ENCODE measurements around the gene ITCH.
A peak's percentile ranks its signal among the peaks of the same experiment; 100 is the strongest.
"Not testable (repeated sequence)": the region's sequence is repeated elsewhere in the genome, so short reads cannot be mapped to it uniquely, and the experiment has no call there.

ITCH gene

GRCh38 chr20:34385464-34385863 is 22.4 kb downstream of the ITCH start:
- DNase-seq: peak; percentile 44

GRCh38 chr20:34388000-34388399 is 24.9 kb downstream of the ITCH start:
- no peak for DNase-seq

- DNase-seq: no peak
These were observed 25.6 kb downstream of the ITCH start for GRCh38 chr20:34388678-34389077.

DNA sequence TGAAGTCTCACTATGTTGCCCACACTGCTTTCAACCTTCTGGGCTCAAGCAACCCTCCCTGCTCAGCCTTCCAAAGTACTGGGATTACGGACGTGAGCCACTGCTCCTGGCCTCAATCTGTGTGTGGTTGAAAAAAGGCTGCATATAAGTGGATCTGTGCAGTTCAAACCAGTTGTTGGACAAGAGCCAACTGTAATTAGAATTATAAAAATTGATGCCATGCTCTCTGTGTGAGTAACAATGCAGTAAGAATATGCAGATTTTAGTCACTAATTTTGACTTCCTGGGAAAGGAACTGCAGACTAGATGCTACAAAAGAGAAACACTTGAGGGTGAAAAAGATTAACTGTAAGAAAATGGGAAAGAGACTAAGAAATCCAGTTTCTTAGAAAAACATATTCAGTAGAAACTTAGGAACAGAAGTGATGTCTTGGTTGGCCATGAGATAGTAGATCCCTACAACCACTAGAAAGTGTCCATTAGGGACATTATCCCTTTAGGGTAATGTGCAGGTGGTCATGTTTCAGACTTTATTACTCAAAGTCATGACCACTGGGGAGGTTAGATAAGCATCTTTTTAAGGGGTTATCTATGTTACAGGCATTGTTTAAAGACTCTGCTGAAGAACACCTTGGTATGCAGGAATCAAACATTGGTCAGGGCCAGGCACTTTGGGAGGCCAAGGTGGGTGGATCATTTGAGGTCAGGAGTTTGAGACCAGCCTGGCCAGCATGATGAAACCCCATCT is 26.3 kb downstream of the ITCH start:
- DNase-seq: no peak

GRCh38 chr20:34389954-34390555 is 27.0 kb downstream of the ITCH start:
- no peak for DNase-seq

- no peak for DNase-seq
These were observed 33.3 kb downstream of the ITCH start for GRCh38 chr20:34396408-34396807.

DNA sequence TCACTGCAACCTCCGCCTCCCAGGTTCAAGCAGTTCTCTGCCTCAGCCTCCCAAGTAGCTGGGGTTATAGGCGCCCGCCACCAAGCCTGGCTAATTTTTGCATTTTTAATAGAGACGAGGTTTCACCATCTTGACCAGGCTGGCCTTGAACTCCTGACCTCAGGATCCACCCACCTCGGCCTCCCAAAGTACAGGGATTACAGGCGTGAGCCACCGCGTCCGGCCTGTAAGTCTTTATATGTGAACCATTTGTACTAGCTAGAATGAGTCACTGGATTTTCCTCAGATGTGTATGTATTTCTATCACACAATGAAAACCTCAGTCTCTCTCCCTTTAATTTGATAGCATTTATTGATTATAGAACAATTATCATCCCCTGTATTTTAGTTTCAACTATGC is 34.0 kb downstream of the ITCH start:
- DNase-seq: no peak

DNA sequence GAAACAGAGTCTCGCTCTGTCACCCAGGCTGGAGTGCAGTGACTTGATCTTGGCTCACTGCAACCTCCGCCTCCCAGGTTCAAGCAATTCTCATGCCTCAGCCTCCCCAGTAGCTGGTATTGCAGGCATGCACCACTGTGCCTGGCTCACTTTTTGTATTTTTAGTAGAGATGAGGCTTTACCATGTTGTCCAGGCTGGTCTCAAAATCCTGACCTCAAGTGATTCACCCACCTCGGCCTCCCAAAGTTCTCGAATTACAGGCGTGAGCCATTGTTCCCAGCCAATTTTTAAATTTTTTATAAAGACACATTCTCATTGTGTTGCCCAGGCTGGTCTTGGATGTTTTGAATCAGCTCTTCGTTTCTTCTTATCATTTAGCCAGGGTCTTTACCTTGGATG is 37.7 kb downstream of the ITCH start:
- not testable (repeated sequence) for DNase-seq

GRCh38 chr20:34401741-34402455 is 38.8 kb downstream of the ITCH start:
- no peak for DNase-seq

DNA sequence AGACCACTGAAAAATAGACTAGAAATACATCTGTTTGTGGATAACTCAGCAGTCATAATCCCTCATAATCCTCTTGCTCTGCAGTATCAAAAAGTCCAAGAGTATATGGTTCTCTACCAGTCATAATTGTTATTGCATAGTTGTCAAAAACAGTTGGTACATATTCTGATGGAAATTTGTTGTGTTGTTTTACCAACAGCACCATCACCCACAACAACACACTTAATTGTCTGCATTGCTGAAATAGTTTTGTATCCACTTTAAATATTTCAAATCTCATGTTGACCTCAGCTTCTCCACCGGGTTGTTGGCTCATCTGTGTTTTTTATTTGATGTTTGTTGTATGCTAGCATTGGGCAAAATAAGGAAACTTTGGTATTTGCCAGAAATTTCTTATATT is 39.4 kb downstream of the ITCH start:
- no peak for DNase-seq

DNA sequence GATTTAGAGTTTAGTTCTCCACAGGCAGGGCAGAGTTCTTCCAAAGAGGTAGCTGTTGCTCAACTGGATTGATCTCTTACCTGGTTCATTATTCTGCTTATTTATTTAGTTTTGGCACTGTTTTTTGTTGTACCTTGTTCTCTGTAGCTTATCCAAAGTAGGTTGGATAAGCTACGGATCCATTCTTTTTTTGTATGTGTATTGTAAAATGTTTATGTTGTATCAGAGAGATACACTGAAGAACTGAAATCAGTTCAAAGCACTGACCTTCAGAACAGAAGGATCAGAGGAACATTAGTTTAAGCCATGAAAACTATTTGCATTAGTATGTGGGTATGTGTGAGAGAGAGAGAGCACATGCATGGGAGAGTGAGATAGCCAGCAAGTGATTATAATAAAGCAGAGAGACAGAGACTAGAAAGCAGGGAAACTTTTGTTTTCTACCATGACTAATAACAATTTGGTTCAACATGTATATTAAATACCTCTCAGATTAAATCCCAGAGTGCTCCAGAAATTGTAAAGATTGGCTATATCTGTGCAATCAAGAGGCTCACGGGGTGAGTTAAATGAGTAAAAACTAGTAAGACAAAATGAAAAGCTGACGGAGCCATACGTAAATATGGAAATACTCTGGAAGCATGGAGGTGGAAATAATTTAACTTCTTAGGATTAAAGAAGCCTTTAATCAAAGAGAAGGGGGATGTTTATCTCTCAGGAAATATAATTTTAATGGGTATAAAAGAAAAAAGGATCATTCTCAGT is 40.2 kb downstream of the ITCH start:
- no peak for DNase-seq

- no peak for DNase-seq
These were observed 40.8 kb downstream of the ITCH start for GRCh38 chr20:34403908-34404307.

GRCh38 chr20:34404803-34405202 is 41.7 kb downstream of the ITCH start:
- DNase-seq: no peak

GRCh38 chr20:34405247-34405651 is 42.2 kb downstream of the ITCH start:
- DNase-seq: not testable (repeated sequence)

- DNase-seq: not testable (repeated sequence)
These were observed 42.9 kb downstream of the ITCH start for GRCh38 chr20:34405942-34406341.

GRCh38 chr20:34407962-34408474 is 44.9 kb downstream of the ITCH start:
- no peak for DNase-seq

DNA sequence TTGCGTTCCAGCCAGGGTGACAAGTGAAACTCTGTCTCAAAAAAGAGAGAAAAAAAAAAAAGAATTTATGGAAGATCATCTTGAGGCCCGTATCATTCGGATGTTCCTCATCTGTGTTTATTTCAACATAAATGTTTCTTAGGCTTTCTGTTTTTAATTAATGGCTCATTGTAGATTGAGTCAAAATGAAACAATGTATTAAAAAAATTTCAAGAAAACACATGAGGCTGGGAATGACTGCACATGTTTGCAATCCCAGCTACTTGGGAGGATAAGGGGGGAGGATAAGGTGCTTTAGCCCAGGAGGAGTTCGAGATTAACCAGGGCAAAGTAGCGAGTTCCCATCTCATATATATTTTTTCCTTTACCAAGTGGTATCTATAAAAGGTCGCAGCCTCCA is 47.3 kb downstream of the ITCH start:
- DNase-seq: no peak

DNA sequence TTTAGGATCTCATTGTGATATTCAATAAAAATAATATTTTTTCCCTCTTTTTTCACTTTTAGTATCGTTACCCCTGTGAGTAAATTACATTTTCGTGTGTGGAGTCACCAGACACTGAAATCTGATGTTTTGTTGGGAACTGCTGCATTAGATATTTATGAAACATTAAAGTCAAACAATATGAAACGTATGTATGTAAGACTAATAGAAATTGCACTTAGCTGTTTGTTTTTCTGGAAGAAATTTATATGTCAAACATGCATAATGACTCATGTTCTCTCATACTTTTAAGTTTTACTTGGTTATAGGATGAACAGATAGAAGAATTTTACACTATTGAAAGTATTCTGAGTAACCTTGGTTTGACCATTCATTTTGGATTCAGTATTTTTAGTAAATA is 49.4 kb downstream of the ITCH start:
- no peak for DNase-seq

DNA sequence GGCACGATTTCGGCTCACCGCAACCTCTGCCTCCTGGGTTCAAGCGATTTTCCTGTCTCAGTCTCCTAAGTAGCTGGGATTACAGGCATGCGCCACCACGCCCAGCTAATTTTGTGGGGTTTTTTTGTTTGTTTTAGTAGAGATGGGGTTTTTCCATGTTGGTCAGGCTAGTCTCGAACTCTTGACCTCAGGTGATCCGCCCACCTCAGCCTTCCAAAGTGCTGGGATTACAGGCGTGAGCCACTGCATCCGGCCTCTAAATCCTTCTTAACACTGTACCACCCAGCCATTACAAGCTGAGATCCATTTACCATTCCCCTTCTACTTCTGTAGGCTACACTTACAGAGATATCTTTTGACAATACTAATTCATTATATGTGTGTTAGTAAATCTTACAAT is 51.5 kb downstream of the ITCH start:
- DNase-seq: not testable (repeated sequence)

- DNase-seq: peak; percentile 29
These were observed 52.0 kb downstream of the ITCH start for GRCh38 chr20:34415079-34415478.

DNA sequence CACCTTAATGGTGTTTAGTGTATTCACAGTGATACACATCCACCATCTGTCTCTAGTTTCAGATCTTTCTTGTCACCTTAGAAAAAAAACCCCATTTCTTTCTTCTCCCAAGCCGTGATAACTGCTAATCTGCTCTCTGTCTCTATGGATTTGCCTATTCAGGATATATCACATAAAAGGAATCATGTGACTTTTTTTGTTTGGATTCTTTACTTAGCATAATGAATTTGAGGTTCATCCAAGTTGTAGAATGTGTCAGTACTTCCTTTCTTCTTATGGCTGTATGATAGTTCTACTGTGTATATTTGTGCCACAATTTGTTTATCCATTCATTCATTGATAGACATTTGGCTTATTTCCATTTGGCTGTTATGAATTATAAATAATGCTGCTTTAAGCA is 57.1 kb downstream of the ITCH start:
- DNase-seq: no peak

DNA sequence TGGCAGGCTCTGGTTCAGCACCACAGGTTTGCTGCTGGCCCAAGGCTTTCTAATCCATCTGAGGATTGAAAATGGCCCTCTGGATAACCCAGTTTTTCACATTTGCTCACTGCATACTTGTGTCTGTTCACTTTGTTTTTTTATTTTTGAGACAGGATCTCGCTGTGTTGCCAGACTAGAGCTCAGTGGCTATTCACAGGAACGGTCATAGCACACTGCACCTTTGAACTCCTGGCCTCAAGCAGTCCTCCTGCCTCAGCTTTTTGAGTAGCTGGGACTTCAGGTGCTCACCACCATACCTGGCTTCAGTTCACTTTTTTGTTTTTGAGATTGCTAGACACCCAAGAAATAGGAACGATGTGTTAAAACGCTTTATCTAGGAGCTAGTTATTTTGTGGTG is 57.9 kb downstream of the ITCH start:
- no peak for DNase-seq
